Large intestine (tissue), 3 donors: ENCODE measurements around the gene CYP4F22. TPM values are rescaled to one million over a fixed set of nuclear protein-coding genes. Genes with fewer than 3 reads are reported as not detected.

Experiments used
- DNase-seq, 2 donors: peaks; one replicate each; pipeline versions ENCODE4 v3.0.0 to v3.0.0-alpha.2; 2013
- H3K27ac ChIP-seq: one replicate; pipeline ENCODE4 v1.5.1; 2013; ENCODE audit warnings: low read length
- H3K27me3 ChIP-seq: 2 replicates; pipeline ENCODE4 v1.6.1; 2013; ENCODE audit warnings: low read length; ENCODE audit not compliant: control insufficient read depth, insufficient read depth
- H3K36me3 ChIP-seq: 2 replicates; pipeline ENCODE4 v1.6.1; 2013; ENCODE audit warnings: low read length; ENCODE audit not compliant: control insufficient read depth, insufficient read depth
- H3K4me1 ChIP-seq: one replicate; pipeline ENCODE4 v1.6.1; 2013; ENCODE audit warnings: low read length; ENCODE audit not compliant: control insufficient read depth, insufficient read depth
- H3K4me3 ChIP-seq: one replicate; pipeline ENCODE4 v1.5.1; 2013; ENCODE audit warnings: low read length
- H3K9me3 ChIP-seq: one replicate; pipeline ENCODE4 v1.6.1; 2013; ENCODE audit warnings: mild to moderate bottlenecking, low read depth, low read length, moderate library complexity; ENCODE audit not compliant: control insufficient read depth
- WGBS: methylation state at CpG from one replicate; pipeline ENCODE4 v1.1.5; 2013; ENCODE audit warnings: low lambda C conversion rate; ENCODE audit not compliant: insufficient coverage; 5-methylcytosine and 5-hydroxymethylcytosine counted together
- polyA plus RNA-seq: library from polyadenylated mRNA; unstranded; fragments of 120-200 nt; gene quantifications from one replicate; pipeline ENCODE4 v1.2.1, GENCODE V29; 2013

Gene CYP4F22
- polyA plus RNA-seq, 1 donor, result 0.04 TPM

GRCh38 chr19:15536350-15536749, 28.0 kb downstream of the CYP4F22 start:
- no peak overlapping the region for H3K4me3 ChIP-seq
- H3K9me3 ChIP-seq, result no peaks in the 10 kb centered on the region
- no peak overlapping the region for H3K27ac ChIP-seq
- H3K27me3 ChIP-seq, result no peaks in the 10 kb centered on the region
- no peaks in the 10 kb centered on the region for H3K4me1 ChIP-seq
- H3K36me3 ChIP-seq, result no peaks in the 10 kb centered on the region
- 53% methylated on average over 3 of the region's 4 CpGs for WGBS
- no peak for DNase-seq

DNA sequence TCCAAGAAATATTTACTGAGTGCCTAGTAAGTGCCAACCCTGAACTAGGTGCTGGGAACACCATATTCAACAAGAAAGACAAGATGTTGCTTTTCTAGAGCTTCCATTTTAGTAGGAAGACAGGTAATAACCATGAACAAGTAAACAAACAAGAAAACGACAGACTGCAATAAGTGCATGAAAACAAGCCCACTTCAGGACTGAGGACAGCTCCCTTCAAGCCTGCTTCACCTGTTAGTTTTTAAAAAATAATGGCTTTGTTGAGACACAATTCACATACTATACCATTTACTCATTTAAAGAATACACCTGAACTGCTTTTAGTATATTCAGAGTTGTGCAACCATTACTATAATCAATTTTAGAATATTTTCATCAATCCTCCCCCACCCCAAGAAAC, 30.4 kb downstream of the CYP4F22 start:
- Histone ChIP-seq H3K4me1 (no peaks in the 10 kb centered on the region), H3K27ac (no peak overlapping the region), H3K36me3 (no peaks in the 10 kb centered on the region), H3K4me3 (no peak overlapping the region), H3K9me3 (no peaks in the 10 kb centered on the region), H3K27me3 (no peaks in the 10 kb centered on the region)
- WGBS, result no CpG with 5 or more reads among the region's 1 CpG
- DNase-seq, result no peak

- DNase-seq, result no peak
- H3K36me3 ChIP-seq, result no peaks in the 10 kb centered on the region
- no peaks in the 10 kb centered on the region for H3K27me3 ChIP-seq
- no peaks in the 10 kb centered on the region for H3K9me3 ChIP-seq
- H3K27ac ChIP-seq, result no peak overlapping the region
- no peak overlapping the region for H3K4me3 ChIP-seq
- no peaks in the 10 kb centered on the region for H3K4me1 ChIP-seq
Measured at GRCh38 chr19:15539638-15540037, 31.3 kb downstream of the CYP4F22 start.

GRCh38 chr19:15540435-15540834, 32.1 kb downstream of the CYP4F22 start:
- no peaks in the 10 kb centered on the region for H3K27me3 ChIP-seq
- WGBS, result no CpG with 5 or more reads among the region's 20 CpGs
- no peak for DNase-seq
- H3K4me3 ChIP-seq, result no peak overlapping the region
- no peaks in the 10 kb centered on the region for H3K9me3 ChIP-seq
- H3K27ac ChIP-seq, result no peak overlapping the region
- H3K36me3 ChIP-seq, result no peaks in the 10 kb centered on the region
- H3K4me1 ChIP-seq, result no peaks in the 10 kb centered on the region

DNA sequence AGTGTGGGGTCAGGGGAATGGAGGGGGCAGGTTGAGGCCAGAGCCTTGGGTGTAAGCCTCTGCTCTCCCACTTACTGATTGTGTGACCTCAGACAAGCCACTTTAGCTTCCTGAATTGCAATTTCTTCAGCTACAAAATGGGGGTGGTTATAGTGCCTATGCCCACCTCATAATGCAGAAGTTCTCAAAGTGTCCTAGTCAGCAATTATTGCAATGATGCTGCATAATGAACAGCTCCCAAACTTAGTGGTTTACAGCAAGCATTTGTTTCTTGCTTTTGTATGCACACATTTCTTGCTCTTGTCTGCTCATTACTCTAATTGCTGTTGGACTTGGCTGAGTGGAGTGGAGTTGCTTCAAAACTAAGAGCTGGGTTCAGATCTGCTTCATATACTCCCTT, 36.0 kb downstream of the CYP4F22 start:
- Histone ChIP-seq H3K4me1 (no peaks in the 10 kb centered on the region), H3K27ac (no peak overlapping the region), H3K9me3 (no peaks in the 10 kb centered on the region), H3K27me3 (peaks cover 3% of the 10 kb centered on the region), H3K4me3 (no peak overlapping the region), H3K36me3 (no peaks in the 10 kb centered on the region)
- no peak for DNase-seq

DNA sequence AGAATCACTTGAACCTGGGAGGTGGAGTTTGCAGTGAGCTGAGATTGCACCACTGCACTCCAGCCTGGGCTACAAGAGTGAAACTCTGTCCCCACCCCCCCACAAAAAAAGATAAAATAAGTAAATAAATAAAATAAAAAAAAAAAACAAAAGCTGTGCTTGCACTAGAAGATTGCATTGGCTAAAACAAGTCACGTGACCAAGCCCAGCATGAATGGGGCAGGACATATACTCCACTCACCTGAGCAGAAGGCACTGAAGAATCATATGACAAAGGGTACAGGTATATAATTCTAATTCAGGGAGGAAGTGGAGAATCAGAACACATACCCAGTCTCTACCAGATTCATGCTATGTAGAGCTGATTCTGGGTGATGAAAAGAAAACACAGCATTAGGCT, 36.6 kb downstream of the CYP4F22 start:
- WGBS, result 100% methylated on average over 1 of the region's 1 CpG
- peaks cover 3% of the 10 kb centered on the region for H3K27me3 ChIP-seq
- no peaks in the 10 kb centered on the region for H3K9me3 ChIP-seq
- H3K36me3 ChIP-seq, result no peaks in the 10 kb centered on the region
- no peak overlapping the region for H3K4me3 ChIP-seq
- H3K27ac ChIP-seq, result no peak overlapping the region
- DNase-seq, result no peak
- no peaks in the 10 kb centered on the region for H3K4me1 ChIP-seq

DNA sequence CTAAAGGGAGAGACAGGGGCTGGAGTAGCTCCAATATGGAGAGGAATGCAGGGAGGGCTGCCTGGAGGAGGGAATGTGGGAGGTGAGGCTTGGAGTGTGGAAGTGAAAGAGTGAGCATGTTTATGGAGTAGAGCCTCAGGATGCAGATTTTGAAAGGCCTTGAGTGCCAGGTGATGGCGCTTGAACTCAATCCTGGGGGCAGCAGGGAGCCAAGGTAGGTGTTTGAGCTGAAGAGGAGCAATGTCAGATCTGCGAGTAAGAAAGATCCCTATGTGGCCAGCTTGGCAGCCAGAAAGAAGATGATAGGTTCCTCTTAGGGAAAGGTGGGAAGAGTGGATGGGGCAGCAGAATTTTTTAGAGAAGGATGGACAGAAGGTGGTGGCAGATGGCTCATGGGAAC, 40.3 kb downstream of the CYP4F22 start:
- Histone ChIP-seq H3K4me3 (no peak overlapping the region), H3K27ac (no peak overlapping the region), H3K9me3 (peaks cover 4% of the 10 kb centered on the region), H3K27me3 (peaks cover 30% of the 10 kb centered on the region), H3K4me1 (peaks cover 3% of the 10 kb centered on the region), H3K36me3 (no peaks in the 10 kb centered on the region)
- no peak for DNase-seq
- WGBS, result no CpG with 5 or more reads among the region's 2 CpGs

GRCh38 chr19:15549581-15549980, 41.3 kb downstream of the CYP4F22 start:
- Histone ChIP-seq H3K4me3 (no peak overlapping the region), H3K27me3 (peaks cover 35% of the 10 kb centered on the region), H3K4me1 (peaks cover 3% of the 10 kb centered on the region), H3K36me3 (no peaks in the 10 kb centered on the region), H3K9me3 (peaks cover 4% of the 10 kb centered on the region), H3K27ac (no peak overlapping the region)
- no CpG with 5 or more reads among the region's 5 CpGs for WGBS
- DNase-seq, result no peak

DNA sequence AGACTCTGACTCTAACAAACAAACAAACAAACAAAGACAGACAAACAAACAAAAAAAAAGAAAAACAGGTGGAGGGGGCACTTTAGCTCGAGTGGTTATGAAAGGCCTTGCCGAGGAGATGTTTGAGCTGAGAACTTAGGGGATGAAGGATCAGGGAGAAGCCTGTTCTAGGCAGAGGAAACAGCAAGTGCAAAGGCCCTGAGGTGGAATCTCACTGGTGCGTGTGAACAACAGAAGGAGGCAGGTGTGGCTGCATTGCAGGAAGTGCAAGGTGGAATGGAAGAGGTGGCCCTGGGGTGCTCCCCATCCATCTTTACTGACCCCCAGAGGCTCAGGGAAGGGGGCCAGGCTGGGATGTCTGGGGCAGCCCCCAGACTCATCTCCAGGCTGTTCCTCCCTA, 41.9 kb downstream of the CYP4F22 start:
- Histone ChIP-seq H3K27ac (no peak overlapping the region), H3K27me3 (peaks cover 39% of the 10 kb centered on the region), H3K36me3 (no peaks in the 10 kb centered on the region), H3K4me3 (no peak overlapping the region), H3K9me3 (peaks cover 4% of the 10 kb centered on the region), H3K4me1 (peaks cover 3% of the 10 kb centered on the region)
- no peak for DNase-seq
- 82% methylated on average over 2 of the region's 3 CpGs for WGBS

GRCh38 chr19:15550929-15551292, 42.6 kb downstream of the CYP4F22 start:
- Histone ChIP-seq H3K4me3 (no peak overlapping the region), H3K27me3 (peaks cover 39% of the 10 kb centered on the region), H3K4me1 (peaks cover 4% of the 10 kb centered on the region), H3K36me3 (no peaks in the 10 kb centered on the region), H3K9me3 (peaks cover 4% of the 10 kb centered on the region), H3K27ac (no peak overlapping the region)
- no CpG with 5 or more reads among the region's 8 CpGs for WGBS
- no peak for DNase-seq

DNA sequence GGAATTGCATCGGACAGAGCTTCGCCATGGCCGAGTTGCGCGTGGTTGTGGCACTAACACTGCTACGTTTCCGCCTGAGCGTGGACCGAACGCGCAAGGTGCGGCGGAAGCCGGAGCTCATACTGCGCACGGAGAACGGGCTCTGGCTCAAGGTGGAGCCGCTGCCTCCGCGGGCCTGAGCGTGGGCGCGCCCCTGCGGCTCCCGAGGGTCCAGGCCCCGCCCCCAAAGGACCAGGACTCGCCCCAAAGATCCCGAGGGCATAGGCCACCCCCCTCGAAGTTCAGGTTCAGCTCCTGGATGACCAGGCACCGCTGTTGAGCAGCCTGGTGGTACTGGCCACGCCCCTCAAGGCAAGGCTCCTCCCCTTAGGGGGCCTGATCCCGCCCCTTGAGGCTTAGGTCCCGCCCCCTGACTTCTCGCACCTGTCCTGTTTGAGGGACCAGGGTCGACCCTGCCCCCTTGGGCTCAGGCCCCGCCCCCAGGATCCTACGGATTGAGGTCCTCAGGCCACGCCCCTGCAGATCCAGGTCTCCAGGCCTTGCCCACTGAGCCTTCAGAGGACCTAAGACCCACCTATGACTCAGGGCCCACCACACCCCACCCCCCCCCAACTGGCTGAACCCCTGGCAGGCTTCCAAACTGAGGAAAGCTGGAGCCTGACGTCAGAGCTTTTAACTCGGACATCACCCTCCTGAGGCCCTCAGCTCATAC, 43.1 kb downstream of the CYP4F22 start:
- no peak overlapping the region for H3K27ac ChIP-seq
- no CpG with 5 or more reads among the region's 40 CpGs for WGBS
- DNase-seq, result peak in 1 of 2 donors; percentile 6

More for the DNA sequence above, 43.1 kb downstream of the CYP4F22 start:
- Histone ChIP-seq H3K4me1 (peaks cover 8% of the 10 kb centered on the region), H3K27me3 (peaks cover 39% of the 10 kb centered on the region), H3K9me3 (peaks cover 4% of the 10 kb centered on the region), H3K36me3 (no peaks in the 10 kb centered on the region), H3K4me3 (no peak overlapping the region)
